SK-N-SH treated with all-trans-retinoic acid at 6 μM for 48 hours (cell line): ENCODE measurements around the gene NF1.

Source experiments
- ARNTL ChIP-seq: fragments of 450-650 bp; formaldehyde crosslinking; IDR thresholded peaks from 2 replicates; pipeline ENCODE4 v1.5.0; 2020; ENCODE audit warnings: low read depth, mild to moderate bottlenecking, moderate library complexity, borderline replicate concordance
- CSDC2 ChIP-seq: fragments of 250-450 bp; sonication (Bioruptor Pico); IDR thresholded peaks from 2 replicates; pipeline ENCODE4 v1.5.0; 2020; ENCODE audit warnings: mild to moderate bottlenecking, moderate library complexity
- ISL1 ChIP-seq: fragments of 250-450 bp; sonication (Bioruptor Pico); IDR thresholded peaks from 2 replicates; pipeline ENCODE4 v2.1.2; 2022; ENCODE audit warnings: mild to moderate bottlenecking, moderate library complexity
- RARB ChIP-seq: fragments of 250-450 bp; sonication (Bioruptor Pico); IDR thresholded peaks from 2 replicates; pipeline ENCODE4 v1.8.0; 2021; ENCODE audit warnings: mild to moderate bottlenecking, moderate library complexity
- SNAI2 ChIP-seq: fragments of 250-450 bp; sonication (Bioruptor Pico); IDR thresholded peaks from 2 replicates; pipeline ENCODE4 v1.5.0; 2020; ENCODE audit warnings: mild to moderate bottlenecking, moderate library complexity
- ZC3H10 ChIP-seq: fragments of 250-450 bp; sonication (Bioruptor Pico); IDR thresholded peaks from 2 replicates; pipeline ENCODE4 v1.5.1; 2021; ENCODE audit warnings: mild to moderate bottlenecking, moderate library complexity
- ZFP3 ChIP-seq: fragments of 250-450 bp; sonication (Bioruptor Pico); IDR thresholded peaks from 2 replicates; pipeline ENCODE4 v1.5.0; 2020; ENCODE audit warnings: mild to moderate bottlenecking, moderate library complexity
- ZNF565 ChIP-seq: fragments of 450-650 bp; formaldehyde crosslinking; conservative IDR thresholded peaks from 2 replicates; pipeline ENCODE4 v1.5.0; 2020; ENCODE audit warnings: low read depth, mild to moderate bottlenecking, moderate library complexity
- ZNF8 ChIP-seq: fragments of 450-650 bp; formaldehyde crosslinking; IDR thresholded peaks from 2 replicates; pipeline ENCODE4 v1.5.0; 2020; ENCODE audit warnings: mild to moderate bottlenecking, moderate library complexity
- TF ChIP-seq, protein P1 (sequence below): fragments of 250-450 bp; sonication (Bioruptor Pico); IDR thresholded peaks from 2 replicates; pipeline ENCODE4 v1.8.0; 2021; ENCODE audit warnings: low read depth, mild to moderate bottlenecking, moderate library complexity, borderline replicate concordance
- TF ChIP-seq, protein P2 (sequence below): fragments of 250-450 bp; sonication (Bioruptor Pico); IDR thresholded peaks from 2 replicates; pipeline ENCODE4 v1.8.0; 2020; ENCODE audit warnings: mild to moderate bottlenecking, moderate library complexity, borderline replicate concordance

DNA sequence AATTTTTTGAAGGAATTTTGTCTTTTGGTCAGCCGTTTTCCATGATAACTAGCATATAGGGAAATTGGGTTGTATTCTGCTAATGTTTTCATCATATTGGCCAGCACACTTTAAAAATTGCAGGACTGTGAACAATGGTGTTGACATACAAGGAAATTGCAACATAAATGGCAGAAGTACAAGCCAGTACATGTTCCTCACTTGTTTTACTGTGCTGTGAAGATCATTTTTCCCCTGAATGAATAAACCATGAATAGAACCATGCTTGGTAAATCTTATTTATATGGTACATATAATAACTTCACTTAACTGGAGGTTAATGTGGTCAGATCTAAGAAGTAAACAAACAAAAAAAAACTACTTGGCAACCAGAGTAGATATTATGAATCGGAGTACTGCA is 179.5 kb downstream of the NF1 start:
- TF ChIP-seq ZNF8 (CRISPR knock-in tag) (no peak), ZFP3 (CRISPR knock-in tag) (no peak), ZC3H10 (CRISPR knock-in tag) (no peak), ZNF565 (CRISPR knock-in tag) (no peak), SNAI2 (CRISPR knock-in tag) (no peak), ARNTL (CRISPR knock-in tag) (no peak), RARB (CRISPR knock-in tag) (no peak), ISL1 (CRISPR knock-in tag) (no peak), CSDC2 (CRISPR knock-in tag) (no peak)
- TF ChIP-seq, protein P1, sequence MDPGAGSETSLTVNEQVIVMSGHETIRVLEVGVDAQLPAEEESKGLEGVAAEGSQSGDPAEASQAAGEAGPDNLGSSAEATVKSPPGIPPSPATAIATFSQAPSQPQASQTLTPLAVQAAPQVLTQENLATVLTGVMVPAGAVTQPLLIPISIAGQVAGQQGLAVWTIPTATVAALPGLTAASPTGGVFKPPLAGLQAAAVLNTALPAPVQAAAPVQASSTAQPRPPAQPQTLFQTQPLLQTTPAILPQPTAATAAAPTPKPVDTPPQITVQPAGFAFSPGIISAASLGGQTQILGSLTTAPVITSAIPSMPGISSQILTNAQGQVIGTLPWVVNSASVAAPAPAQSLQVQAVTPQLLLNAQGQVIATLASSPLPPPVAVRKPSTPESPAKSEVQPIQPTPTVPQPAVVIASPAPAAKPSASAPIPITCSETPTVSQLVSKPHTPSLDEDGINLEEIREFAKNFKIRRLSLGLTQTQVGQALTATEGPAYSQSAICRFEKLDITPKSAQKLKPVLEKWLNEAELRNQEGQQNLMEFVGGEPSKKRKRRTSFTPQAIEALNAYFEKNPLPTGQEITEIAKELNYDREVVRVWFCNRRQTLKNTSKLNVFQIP: no peak
- TF ChIP-seq, protein P2, sequence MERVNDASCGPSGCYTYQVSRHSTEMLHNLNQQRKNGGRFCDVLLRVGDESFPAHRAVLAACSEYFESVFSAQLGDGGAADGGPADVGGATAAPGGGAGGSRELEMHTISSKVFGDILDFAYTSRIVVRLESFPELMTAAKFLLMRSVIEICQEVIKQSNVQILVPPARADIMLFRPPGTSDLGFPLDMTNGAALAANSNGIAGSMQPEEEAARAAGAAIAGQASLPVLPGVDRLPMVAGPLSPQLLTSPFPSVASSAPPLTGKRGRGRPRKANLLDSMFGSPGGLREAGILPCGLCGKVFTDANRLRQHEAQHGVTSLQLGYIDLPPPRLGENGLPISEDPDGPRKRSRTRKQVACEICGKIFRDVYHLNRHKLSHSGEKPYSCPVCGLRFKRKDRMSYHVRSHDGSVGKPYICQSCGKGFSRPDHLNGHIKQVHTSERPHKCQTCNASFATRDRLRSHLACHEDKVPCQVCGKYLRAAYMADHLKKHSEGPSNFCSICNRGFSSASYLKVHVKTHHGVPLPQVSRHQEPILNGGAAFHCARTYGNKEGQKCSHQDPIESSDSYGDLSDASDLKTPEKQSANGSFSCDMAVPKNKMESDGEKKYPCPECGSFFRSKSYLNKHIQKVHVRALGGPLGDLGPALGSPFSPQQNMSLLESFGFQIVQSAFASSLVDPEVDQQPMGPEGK (CRISPR knock-in tag): no peak
